Measurements from ENCODE around the gene ALPI.
"Not testable (repeated sequence)": the region's sequence is repeated elsewhere in the genome, so short reads cannot be mapped to it uniquely, and the experiment has no call there.

ALPI gene

GRCh38 chr2:232443669-232444408, 12.1 kb upstream of the ALPI start:
- not testable (repeated sequence) for DNase-seq

GRCh38 chr2:232444409-232445148, 11.4 kb upstream of the ALPI start:
- DNase-seq, result no peak

- not testable (repeated sequence) for DNase-seq
These were observed 10.6 kb upstream of the ALPI start for GRCh38 chr2:232445149-232445885.

- not testable (repeated sequence) for DNase-seq
These were observed 9.6 kb upstream of the ALPI start for GRCh38 chr2:232446266-232446777.

- no peak for DNase-seq
These were observed 8.8 kb upstream of the ALPI start for GRCh38 chr2:232447091-232447620.

GRCh38 chr2:232447638-232448303, 8.2 kb upstream of the ALPI start:
- DNase-seq, result no peak

- no peak for DNase-seq
These were observed 7.7 kb upstream of the ALPI start for GRCh38 chr2:232448304-232448690.

- DNase-seq, result no peak
These were observed 6.0 kb upstream of the ALPI start for GRCh38 chr2:232449964-232450363.

GRCh38 chr2:232451645-232452044, 4.3 kb upstream of the ALPI start:
- not testable (repeated sequence) for DNase-seq

GRCh38 chr2:232454630-232455029, 1.3 kb upstream of the ALPI start:
- no peak for DNase-seq

- no peak for DNase-seq
These were observed 555 bp downstream of the ALPI start for GRCh38 chr2:232456296-232457120.

GRCh38 chr2:232457121-232458011, 1.4 kb downstream of the ALPI start:
- no peak for DNase-seq

GRCh38 chr2:232458051-232458660, 2.2 kb downstream of the ALPI start:
- no peak for DNase-seq

GRCh38 chr2:232458661-232459418, 2.9 kb downstream of the ALPI start:
- no peak for DNase-seq

- DNase-seq, result no peak
These were observed 3.6 kb downstream of the ALPI start for GRCh38 chr2:232459419-232460035.

GRCh38 chr2:232460171-232460570, 4.2 kb downstream of the ALPI start:
- no peak for DNase-seq

GRCh38 chr2:232463701-232464543, 8.0 kb downstream of the ALPI start:
- no peak for DNase-seq

- no peak for DNase-seq
These were observed 8.6 kb downstream of the ALPI start for GRCh38 chr2:232464544-232464885.
